Transverse colon (tissue), 4 donors: ENCODE results near the gene LRRC47. TPM values are rescaled to one million over a fixed set of nuclear protein-coding genes. Genes with fewer than 3 reads are reported as not detected.

Experiments
- DNase-seq: peaks from one replicate; pipeline ENCODE4 v3.0.0-alpha.2; 2019
- H3K27ac ChIP-seq, 4 donors: fragments of 200-600 bp; sonication (generic); 2 replicates each; pipeline ENCODE4 v1.5.1; 2016 to 2018; ENCODE audit warnings: inconsistent platforms in 4 of 4
- H3K27me3 ChIP-seq: fragments of 200-600 bp; sonication (generic); 2 replicates; pipeline ENCODE4 v1.5.1; 2017; ENCODE audit warnings: inconsistent platforms
- H3K36me3 ChIP-seq, 4 donors: fragments of 200-600 bp; sonication (generic); 2 replicates each; pipeline ENCODE4 v1.5.1; 2017 to 2019; ENCODE audit warnings: inconsistent platforms in 4 of 4
- H3K4me1 ChIP-seq, 4 donors: fragments of 200-600 bp; sonication (generic); 2 replicates each; pipeline ENCODE4 v1.5.1; 2017 to 2020; ENCODE audit warnings: inconsistent platforms in 4 of 4
- H3K4me3 ChIP-seq, 4 donors: fragments of 200-600 bp; sonication (generic); 1 replicate in 1 of 4; 2 replicates in 3 of 4; pipeline versions ENCODE4 v1.5.1 to v1.6.1; 2017 to 2019; ENCODE audit warnings: inconsistent platforms in 4 of 4
- H3K9me3 ChIP-seq, 2 donors: fragments of 200-600 bp; sonication (generic); 2 replicates each; pipeline ENCODE4 v1.5.1; 2017 to 2019; ENCODE audit warnings: inconsistent platforms in 2 of 2
- EP300 ChIP-seq: sonication (generic); formaldehyde crosslinking; IDR thresholded peaks from one replicate; pipeline ENCODE4 v1.6.1; 2017; ENCODE audit warnings: antibody characterized with exemption, low read depth
- POLR2A ChIP-seq: fragments of 450-650 bp; IDR thresholded peaks from one replicate; pipeline ENCODE4 v1.6.1; 2016; ENCODE audit warnings: antibody characterized with exemption, mild to moderate bottlenecking, moderate library complexity
- POLR2AphosphoS5 ChIP-seq, 3 donors: sonication (generic); formaldehyde crosslinking; IDR thresholded peaks; one replicate each; pipeline ENCODE4 v1.6.1; 2016; ENCODE audit warnings: antibody characterized with exemption in 3 of 3
- WGBS, 2 donors: methylation state at CpG; one replicate each; pipeline ENCODE4 v1.1.5; 2018; ENCODE audit warnings: low coverage in 1 of 2; 5-methylcytosine and 5-hydroxymethylcytosine counted together
- in situ Hi-C, 4 donors: fragments of 200-750 bp; cut with MboI; loops; one replicate each; pipeline versions ENCODE4 v1.15.0 to v1.15.1; 2017; ENCODE audit warnings: low sequenced_read_pairs in 3 of 4, low pct_ligation_motif_present in 1 of 4, low pct_unique_long_range_greater_than_20kb in 1 of 4
- intact Hi-C: fragments of 100-400 bp; cut with DNase I; formaldehyde crosslinking; loops from one replicate; pipeline ENCODE4 v1.15.1; 2023; ENCODE audit warnings: low total_unique reads
- total RNA-seq, 4 donors: library from RNA; depleted of rRNA; stranded (reverse); fragments of >200 nt; gene quantifications; one replicate each; pipeline ENCODE4 v1.1.0, GENCODE V29; 2016
- TF ChIP-seq, protein P1 (sequence below), 5 experiments: fragments of 200-600 bp in 3 of 5; fragments of 450-650 bp in 2 of 5; sonication (generic) in 3 of 5; IDR thresholded peaks; 1 replicate in 2 of 5; 2 replicates in 3 of 5; pipeline ENCODE4 v1.5.1; 2016 to 2017; ENCODE audit warnings: antibody characterized with exemption in 5 of 5, inconsistent platforms in 3 of 5, mild to moderate bottlenecking in 2 of 5, moderate library complexity in 1 of 5

LRRC47 gene
- total RNA-seq, 4 donors from 2014 or later = 30.6 to 50.5 (median 38.0) TPM

DNA sequence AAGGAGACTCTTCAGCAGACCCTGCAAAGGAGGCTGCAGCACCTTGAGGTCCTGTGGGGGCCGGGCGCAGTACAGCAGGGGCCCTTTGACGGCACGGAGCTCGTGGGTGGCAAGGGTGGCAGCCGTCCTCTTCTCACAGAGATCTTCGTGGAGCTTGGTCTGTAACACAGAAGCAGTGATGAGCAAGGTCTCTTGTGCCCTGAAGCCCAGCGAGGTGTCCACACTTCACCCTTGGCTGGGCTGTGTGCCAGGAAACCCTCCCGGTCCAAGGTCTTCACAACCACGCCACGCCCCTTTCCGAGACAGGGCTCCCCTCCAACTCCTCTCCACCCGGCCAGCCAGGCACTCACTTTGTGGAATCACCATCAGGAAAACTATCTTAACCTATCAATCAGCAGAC is 11.3 kb downstream of the LRRC47 start:
- in situ Hi-C loops = no loop called here
- Histone ChIP-seq H3K27me3 (no peaks in the 10 kb centered on the region), H3K4me3 (no peak overlapping the region), H3K27ac (no peak overlapping the region), H3K4me1 (peaks cover 0 to 4% (median 0%) of the 10 kb centered on the region in 4 donors), H3K36me3 (peaks cover 0 to 57% (median 25%) of the 10 kb centered on the region in 4 donors), H3K9me3 (no peaks in the 10 kb centered on the region)
- 75% methylated on average over 13 of the region's 13 CpGs; no CpG with 5 or more reads in 1 of the 2 donors for WGBS, 2 donors
- peak; percentile 47 for DNase-seq
- TF ChIP-seq POLR2AphosphoS5 (IDR thresholded peaks at IDR 0.05) = no peak
- TF ChIP-seq, protein P1, sequence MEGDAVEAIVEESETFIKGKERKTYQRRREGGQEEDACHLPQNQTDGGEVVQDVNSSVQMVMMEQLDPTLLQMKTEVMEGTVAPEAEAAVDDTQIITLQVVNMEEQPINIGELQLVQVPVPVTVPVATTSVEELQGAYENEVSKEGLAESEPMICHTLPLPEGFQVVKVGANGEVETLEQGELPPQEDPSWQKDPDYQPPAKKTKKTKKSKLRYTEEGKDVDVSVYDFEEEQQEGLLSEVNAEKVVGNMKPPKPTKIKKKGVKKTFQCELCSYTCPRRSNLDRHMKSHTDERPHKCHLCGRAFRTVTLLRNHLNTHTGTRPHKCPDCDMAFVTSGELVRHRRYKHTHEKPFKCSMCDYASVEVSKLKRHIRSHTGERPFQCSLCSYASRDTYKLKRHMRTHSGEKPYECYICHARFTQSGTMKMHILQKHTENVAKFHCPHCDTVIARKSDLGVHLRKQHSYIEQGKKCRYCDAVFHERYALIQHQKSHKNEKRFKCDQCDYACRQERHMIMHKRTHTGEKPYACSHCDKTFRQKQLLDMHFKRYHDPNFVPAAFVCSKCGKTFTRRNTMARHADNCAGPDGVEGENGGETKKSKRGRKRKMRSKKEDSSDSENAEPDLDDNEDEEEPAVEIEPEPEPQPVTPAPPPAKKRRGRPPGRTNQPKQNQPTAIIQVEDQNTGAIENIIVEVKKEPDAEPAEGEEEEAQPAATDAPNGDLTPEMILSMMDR (IDR thresholded peaks at IDR 0.05) = no peak
- TF ChIP-seq POLR2A = no peak
- no peak for TF ChIP-seq EP300
- intact Hi-C loops = no loop called here

GRCh38 chr1:3783651-3784474 is 12.4 kb downstream of the LRRC47 start:
- no peak overlapping the region for H3K27ac ChIP-seq
- TF ChIP-seq, protein P1 (IDR thresholded peaks at IDR 0.05) = no peak
- TF ChIP-seq POLR2A (no peak), EP300 (no peak), POLR2AphosphoS5 (IDR thresholded peaks at IDR 0.05) (no peak)
- in situ Hi-C loops (no loop called here), intact Hi-C loops (no loop called here)
- H3K36me3 ChIP-seq = peaks cover 0 to 64% (median 27%) of the 10 kb centered on the region in 4 donors
- WGBS, 2 donors = 80 to 94% methylated on average over 1 to 30 of the region's 30 CpGs
- H3K4me1 ChIP-seq = peaks cover 0 to 3% (median 0%) of the 10 kb centered on the region in 4 donors
- no peak overlapping the region for H3K4me3 ChIP-seq
- no peak for DNase-seq
- H3K27me3 ChIP-seq = no peaks in the 10 kb centered on the region
- H3K9me3 ChIP-seq = no peaks in the 10 kb centered on the region

DNA sequence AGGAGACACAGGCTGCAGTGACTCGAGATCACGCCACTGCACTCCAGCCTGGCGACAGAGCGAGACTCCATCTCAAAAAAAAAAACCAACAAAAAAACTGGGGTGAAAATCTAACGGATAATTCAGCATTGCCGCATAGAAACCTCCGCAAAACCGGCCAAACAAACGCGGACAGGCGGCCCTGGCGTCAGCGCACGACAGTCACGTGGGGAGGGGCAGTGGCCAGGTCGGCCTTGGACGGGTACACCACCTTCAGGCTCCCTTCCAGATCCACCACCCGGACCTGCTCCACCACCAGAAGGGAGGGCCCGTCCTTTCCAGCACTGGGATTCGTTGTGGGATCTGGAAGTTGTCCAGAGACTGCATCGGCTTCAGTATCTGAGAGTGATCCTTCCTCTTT is 15.4 kb downstream of the LRRC47 start:
- TF ChIP-seq, protein P1 (IDR thresholded peaks at IDR 0.05) = no peak
- no peak for TF ChIP-seq EP300
- no peak for TF ChIP-seq POLR2A
- TF ChIP-seq POLR2AphosphoS5 (IDR thresholded peaks at IDR 0.05) = no peak
- no peaks in the 10 kb centered on the region for H3K27me3 ChIP-seq
- intact Hi-C loops = no loop called here
- no peak overlapping the region for H3K27ac ChIP-seq
- WGBS, 2 donors = 89% methylated on average over 21 of the region's 21 CpGs; no CpG with 5 or more reads in 1 of the 2 donors
- H3K4me1 ChIP-seq = peaks cover under 1 to 6% (median 5%) of the 10 kb centered on the region in 4 donors
- H3K36me3 ChIP-seq = peaks cover 0 to 53% (median 21%) of the 10 kb centered on the region in 4 donors
- no peak for DNase-seq
- no peak overlapping the region for H3K4me3 ChIP-seq
- H3K9me3 ChIP-seq = no peaks in the 10 kb centered on the region
- in situ Hi-C loops = no loop called here

DNA sequence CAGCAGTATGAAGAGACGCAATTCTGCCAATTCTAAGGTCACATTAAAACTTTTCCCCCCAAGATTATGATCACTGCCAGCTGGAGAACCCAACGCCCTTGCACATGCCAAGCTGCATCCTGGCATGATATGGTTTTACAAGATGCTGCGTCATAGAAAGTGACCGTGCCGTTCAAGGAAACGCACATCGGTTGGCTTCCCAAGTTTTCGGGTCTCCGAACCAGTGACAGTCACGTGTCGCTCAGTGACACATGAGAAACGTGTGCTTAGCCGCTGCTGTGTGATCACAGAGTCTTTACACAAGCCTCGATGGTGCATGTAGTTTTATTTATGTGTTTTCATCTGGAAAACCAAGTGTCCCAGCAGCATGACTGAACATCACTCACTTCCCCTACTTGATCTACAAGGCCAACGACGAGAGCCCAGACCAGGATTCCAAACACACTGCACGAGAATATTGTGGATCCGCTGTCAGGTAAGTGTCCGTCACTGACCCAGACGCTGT is 16.3 kb downstream of the LRRC47 start:
- TF ChIP-seq POLR2A (no peak), EP300 (no peak), POLR2AphosphoS5 (IDR thresholded peaks at IDR 0.05) (no peak)
- TF ChIP-seq, protein P1 (IDR thresholded peaks at IDR 0.05) = no peak
- DNase-seq = no peak
- 89 to 95% methylated on average over 14 to 20 of the region's 20 CpGs for WGBS, 2 donors
- in situ Hi-C loops = no loop called here
- Histone ChIP-seq H3K4me1 (peaks cover 9 to 16% (median 13%) of the 10 kb centered on the region in 4 donors), H3K27me3 (no peaks in the 10 kb centered on the region), H3K27ac (no peak overlapping the region), H3K36me3 (peaks cover 0 to 51% (median 21%) of the 10 kb centered on the region in 4 donors), H3K4me3 (no peak overlapping the region), H3K9me3 (no peaks in the 10 kb centered on the region)
- intact Hi-C loops = no loop called here
